Activated T-helper 9 cell treated with anti-CD3 and anti-CD28 coated beads, Interleukin-2, amount 50 U/mL, for 16 hours (primary cell): ENCODE measurements around the gene LAMA1.

Experiments used
- DNase-seq: peaks from one replicate; pipeline ENCODE4 v3.0.0-alpha.2; 2020; ENCODE audit warnings: low read depth

LAMA1 gene

DNA sequence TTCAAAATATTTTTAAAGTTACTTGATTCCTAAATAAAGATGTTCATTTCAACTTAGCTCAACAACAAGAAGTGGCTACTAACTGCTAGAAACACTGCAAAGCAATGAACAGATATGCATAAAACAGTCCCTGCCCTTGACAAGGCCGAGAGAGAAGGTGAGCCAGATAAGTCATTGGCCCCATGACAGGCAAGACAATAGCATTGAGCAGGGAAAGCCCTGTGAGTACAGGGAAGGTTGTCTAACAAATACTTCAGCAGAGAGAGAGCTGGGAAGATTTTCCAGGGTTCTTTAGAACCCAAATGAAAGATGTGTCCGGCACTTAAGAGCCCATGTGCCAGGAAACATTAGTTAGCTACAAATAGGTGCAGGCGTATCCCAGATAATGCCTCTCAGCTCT is 4.7 kb downstream of the LAMA1 start:
- no peak for DNase-seq

DNA sequence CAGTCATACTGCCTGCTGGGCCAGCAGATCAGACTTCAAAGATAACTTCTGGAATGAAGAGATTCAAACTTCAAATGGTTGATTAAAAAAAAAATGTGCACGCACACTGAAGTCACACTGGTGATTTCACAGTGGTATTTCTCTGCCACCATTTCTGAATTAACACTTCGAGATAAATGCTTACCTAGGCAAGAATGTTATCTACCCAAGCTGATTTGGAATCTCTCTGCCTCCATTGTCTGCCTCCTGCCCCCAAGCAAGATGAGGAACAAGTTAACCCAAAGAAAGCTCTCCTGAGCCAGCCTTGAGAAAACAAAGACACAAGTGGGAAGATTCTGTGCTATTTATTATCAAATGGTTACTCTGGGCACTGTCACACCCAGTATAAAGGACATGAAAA is 6.5 kb downstream of the LAMA1 start:
- no peak for DNase-seq

DNA sequence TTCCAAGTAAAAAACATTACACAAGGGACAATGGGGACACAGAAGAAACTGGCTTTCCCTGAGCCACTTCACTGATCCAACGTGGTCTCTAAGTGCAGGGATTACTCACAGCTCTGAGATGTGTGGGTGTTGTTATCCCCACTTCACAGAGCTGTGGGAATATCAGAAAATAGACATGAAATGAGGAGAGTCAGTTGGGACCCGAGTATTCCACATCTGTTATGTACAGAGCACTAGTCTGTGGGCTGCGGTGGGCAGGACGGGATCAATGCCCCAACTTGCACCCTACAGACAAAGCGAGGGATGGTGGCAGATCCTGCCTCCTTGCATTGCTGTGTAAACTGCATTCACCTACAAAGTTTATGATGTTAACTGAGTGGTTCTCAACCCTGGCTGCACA is 11.7 kb downstream of the LAMA1 start:
- DNase-seq, result no peak

DNA sequence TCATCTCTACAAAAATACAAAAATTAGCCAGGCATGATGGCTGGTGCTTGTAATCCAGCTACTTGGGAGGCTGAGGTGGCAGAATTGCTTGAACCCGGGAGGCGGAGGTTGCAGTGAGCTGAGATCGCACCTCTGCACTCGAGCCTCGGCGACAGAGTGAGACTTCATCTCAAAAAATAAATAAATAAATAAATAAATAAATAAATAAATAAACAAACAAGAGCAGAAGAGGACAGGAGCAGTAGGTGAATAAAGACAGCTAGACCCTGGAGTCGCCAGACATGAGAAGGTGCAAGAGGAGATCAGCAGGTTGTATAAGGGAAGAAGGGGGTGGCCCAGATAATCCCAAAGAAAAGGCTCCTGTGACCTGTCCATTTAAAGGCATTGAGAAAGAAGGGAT is 12.3 kb downstream of the LAMA1 start:
- DNase-seq, result no peak

DNA sequence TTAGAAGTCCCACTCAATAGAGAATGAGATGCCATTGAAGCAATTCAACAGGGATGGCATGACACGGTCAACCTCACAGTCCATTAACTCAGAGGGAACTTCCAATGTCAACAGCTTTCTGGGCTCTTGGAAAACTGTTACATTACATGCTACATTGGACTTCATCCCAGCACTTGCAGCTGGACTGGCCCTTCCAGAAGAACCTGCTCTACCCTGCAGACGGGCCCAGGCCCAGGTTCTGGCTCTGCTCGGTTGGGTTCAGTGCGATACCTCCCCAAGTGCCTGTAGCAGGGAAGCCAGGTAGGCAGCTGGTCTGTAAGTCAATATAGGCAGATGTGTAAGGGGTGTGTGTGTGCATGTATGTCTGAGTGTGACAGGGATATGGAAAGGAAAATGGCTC is 12.9 kb downstream of the LAMA1 start:
- no peak for DNase-seq

DNA sequence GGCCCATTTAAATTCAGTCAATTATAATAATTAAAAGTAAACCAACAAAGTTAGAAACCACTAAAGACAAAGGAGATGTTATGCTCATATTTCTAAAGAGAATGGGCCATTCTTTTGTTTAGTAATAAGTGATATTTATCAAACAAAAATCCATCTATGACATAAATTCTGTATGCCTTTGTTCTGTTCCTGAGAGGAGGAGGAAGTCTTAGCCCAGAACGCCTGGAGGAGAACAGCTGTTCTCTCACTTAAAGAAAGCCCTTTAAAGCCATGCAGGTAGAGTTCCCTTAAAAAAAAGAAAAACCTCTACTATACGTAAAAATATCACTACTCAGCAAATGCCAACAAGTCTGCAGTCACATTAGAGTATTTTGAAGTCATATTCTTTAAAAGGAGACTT is 15.5 kb downstream of the LAMA1 start:
- DNase-seq, result no peak

DNA sequence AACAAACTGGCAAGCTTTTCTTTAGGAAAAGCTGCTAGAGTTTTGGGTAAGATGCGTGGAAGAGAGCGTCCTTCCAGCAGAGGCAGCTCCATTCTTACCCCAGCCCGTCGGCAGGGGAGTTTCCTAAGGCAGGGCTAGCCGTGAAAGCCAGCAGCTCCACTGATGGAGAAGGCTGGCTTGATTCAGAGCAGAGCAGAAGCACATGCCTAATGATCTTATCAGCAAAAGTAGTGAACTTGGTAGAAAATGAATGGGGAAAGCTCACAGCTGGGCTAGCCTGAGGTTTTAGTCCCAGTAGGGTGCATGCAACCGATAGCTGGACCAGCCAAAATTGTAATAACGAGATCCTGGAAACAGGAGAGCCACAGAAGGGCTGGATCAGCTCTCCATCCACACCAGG is 20.8 kb downstream of the LAMA1 start:
- no peak for DNase-seq

DNA sequence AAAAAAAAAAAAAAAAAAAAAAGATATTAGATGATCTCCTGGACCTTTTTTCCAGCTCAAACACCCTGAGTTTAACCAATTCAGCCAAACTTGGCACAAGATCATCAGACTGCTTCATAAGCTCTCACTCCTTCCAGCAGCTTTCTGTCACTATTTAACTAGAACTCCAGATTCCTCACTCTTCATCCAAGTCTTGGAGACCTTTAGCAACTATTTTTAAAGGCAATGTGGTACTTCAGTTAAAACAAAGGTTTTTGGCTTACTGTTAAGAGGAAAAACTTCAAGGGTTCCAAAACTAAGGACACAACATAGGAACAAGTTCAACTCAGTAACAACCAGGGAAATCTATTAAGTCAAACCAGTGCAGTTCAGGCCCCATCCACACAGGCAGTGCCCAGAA is 23.2 kb downstream of the LAMA1 start:
- no peak for DNase-seq

DNA sequence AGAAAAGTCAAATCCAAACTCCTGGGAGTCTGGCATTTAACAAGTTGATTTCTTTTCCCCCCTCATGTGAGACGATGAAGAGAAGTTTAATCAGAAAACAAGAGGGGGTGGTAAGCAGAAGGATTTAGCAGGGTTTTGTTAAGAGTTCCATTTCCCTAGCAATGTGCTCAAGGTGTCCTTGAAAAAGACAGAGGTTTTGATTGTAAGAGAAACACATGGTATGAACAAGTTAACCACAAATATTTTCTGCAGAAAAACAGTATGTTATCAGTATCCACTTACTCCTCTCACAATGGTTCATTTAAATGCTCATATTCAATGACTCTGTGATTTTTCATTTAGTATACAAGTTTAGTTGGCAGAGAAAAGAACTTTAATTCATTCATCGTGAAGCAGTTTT is 26.8 kb downstream of the LAMA1 start:
- no peak for DNase-seq

DNA sequence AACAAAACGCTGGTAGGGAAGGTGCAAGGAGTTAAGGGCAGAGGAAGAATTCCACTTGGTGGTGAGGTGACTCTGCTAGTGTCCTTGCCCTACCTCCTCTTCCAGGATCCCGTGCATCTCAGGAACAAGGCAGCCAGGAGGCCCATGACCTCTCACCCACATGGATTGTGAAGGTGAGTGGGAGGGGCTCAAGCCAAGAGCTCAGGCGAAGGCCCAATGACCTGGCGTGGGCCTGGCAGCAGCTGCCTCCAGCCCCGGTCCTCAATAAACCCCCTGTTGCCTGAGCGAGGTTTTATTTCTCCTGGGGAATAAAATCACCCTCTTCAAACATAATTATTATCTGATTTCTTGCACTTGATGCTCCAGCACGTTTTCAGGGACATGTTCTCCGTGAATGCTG is 28.2 kb downstream of the LAMA1 start:
- no peak for DNase-seq

DNA sequence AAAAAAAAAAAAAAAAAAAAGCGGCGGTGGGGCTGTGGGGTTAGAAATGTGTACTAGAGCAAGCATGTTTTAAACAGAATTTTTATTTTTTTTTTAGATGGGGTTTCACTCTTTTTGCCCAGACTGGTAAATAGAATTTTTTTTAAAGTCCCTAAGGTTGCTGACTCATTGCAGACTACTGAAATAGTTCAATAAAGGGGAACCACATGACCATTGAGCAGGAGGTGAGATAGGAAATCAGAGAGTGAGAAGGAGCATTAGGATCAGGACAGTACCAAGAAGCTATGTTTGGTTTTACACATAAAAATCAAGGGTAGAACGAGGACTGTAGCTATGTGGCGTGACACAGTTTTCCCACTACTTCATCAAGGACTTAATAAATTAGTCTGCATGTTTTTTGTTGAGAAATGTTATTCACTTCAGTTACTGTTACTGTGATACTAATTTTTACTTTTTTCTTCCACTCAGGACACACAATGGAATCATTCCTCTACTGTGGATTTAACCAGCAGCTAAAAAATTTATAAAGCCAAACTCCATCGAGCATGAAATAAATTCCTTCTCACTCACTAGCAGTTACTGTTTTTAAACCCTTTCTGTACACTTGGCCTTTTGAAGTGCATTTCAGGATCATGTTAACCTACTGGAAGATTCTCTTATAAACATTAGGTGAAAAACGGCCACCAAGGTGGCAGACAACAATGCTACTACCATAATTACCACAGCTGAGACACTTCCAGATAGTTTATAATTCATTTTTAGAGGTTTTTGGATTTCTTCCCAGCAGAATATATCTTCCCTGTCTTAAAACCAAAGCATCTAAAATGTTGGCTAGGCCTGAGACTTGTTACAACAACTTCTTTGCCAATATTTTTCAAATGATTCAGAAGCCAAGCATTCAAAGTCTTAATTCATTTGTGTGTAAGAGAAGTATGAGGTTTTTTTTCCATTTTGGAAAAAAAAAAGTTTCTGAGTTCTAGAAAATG is 33.2 kb downstream of the LAMA1 start:
- DNase-seq, result no peak

DNA sequence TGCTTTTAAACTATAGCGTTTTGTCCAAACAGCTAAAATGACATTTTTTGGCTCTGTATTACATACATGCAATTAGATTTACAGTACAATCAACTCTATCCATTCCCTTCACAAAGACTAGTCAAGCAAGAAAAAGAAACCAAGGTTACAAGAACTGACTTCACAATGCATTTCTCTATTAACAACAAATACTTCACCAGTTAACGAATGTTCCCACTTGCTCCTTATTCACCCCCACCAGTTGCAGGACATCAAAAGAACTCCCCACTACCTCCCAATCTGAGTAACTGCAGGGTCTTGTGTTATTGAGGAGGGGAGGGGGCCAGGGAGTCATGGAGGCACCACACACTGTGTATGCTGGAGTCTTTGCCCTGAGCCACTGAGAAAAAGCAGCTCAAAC is 34.9 kb downstream of the LAMA1 start:
- DNase-seq, result no peak

DNA sequence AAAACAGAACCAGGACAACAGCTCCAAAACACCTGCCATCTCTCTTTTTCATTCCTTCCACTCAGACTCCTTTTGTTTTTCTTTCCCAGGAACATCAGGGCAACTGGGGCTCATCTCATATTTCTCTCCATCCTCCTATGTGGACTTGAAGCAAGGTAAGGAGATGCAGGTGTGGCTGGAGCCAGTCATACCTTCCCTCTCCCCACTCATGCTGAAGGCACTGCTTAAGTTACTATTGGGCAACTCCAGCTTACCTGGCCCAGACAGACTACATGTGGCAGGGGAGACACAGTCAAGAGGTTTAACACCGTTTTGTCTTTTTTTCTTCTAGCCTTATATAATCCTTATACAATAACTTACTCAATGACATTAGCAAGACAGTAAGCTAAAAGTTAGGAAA is 38.4 kb downstream of the LAMA1 start:
- DNase-seq, result no peak

DNA sequence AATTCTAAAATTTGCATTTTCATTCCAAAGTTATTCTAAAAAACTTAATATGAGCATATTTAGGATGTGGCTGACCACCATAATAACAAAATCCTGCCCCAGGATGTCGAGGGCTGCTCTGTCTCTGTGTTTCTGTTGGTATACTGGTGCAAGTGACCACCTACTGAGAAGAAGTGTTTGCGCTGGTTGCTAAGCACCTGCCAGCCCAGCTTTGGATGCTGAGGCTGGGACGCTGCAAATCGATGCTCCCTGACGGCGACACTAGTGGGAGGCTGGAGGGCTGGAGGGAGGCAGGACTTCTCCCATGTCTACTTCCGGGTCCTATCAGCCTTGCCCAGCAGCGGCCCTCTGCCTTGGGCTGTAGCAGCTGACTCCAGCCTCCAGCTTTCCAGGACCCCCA is 45.0 kb downstream of the LAMA1 start:
- DNase-seq, result no peak

DNA sequence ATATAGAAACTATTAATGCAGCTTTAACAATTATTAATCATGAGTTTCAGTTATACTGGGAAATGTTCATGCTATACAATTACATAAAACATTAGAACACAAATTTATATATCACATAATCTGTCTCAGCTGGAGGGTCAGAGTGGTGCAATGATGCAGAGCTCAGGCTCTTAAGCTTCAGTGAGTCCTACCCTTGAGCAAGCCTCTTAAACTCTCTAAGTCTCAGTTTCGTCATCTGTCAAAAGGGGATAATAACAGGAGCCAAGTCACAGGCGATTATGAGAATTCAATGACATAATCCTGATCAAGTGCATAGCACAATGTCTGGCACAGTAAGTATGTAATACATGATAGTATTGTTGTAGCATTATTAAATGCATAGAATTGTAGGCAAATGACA is 46.0 kb downstream of the LAMA1 start:
- DNase-seq, result no peak

DNA sequence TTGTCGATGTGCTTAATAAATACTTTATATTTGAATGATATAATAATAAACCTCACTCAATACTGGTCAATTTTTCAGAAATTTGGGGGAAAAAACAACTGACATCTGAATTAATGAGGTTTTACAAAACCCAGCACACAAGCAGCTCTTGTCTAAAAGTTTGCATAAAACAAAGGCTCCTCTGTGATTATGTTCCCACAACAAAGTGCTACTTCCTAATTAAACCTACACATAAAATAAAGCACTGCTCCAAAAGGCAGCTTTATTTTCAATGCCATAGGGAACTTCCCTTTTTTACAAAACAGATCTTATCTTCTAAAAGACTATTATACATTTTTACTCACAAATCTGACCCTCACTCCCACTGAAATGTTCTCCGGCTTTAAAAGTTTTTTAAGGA is 47.1 kb downstream of the LAMA1 start:
- DNase-seq, result no peak

DNA sequence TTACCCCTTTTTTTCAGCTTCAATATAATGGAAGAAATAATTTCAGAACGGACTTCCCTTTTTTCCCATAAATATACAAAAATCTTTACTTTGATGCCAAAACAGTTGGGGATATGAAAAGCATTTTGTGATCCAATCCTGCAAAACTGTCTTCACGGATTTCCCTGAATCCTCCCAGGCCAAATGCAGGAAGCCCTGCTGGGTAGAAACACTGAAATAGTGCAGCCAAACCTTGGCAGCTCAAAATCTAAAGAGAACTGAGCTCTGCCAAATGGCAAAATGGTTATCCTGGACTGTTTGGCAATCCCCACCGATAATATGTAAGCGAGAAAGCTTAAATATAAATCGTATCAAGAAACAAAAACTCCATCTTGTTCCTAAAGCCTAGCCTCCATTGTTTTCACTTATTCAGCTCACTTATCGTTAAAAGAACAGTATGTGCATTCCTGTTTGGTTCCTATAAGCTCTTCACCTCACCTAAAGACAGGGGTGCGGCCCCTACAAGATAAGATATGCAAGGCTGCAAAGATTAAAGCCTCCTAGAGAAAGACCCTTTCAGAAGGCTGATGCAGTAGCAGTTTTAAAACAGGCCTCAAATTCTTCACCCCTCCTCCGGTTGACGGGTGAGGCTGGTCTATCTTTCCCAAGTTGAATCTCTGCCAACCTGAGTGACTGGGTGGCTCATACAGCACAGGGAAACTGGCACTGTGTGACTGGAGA is 48.6 kb downstream of the LAMA1 start:
- no peak for DNase-seq

DNA sequence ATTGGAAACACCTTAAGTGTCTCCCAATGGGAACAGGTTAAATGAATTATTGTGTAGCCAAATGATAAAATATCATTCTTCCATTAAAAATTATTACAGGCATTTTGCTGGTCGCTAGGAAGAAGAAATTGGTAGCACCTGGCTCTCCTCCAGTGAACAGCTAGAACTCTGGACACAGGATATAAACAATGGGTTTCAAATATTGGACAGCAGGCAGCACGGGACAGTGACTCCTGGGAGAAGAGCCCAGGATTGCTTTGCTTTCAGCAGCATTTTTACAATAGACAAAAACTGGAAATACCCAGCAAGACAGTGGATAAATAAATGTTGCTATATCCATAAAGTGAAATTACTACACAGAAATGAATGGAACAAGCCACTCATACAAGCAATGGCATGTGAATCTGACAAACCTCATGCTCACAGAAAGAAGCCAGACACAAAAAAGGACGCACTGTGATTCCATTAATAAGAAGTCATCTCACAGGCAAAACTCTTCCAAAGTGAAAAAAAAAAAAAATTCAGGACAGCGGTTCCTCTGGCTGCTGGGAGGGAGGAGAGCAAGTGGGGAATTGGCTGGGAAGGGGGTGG is 50.5 kb downstream of the LAMA1 start:
- no peak for DNase-seq

DNA sequence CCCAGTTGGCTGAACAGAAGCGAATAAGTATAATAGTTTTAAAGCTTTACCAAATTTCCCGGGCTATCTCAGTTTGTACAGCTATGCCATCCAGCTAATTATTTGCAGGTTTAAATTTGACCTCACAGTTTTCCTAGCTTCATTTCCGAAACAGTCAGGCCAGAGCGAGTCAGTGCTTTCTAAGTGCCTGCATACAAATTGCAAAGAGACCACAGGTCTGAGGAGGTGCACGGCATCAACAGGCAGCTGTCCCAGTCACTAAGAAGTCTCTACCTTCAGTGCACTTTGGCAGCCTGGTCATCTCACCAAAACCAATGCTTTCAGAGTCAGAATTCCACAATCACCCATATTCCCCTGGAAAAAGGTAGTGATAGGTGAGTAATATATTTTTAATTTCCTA is 51.9 kb downstream of the LAMA1 start:
- no peak for DNase-seq

DNA sequence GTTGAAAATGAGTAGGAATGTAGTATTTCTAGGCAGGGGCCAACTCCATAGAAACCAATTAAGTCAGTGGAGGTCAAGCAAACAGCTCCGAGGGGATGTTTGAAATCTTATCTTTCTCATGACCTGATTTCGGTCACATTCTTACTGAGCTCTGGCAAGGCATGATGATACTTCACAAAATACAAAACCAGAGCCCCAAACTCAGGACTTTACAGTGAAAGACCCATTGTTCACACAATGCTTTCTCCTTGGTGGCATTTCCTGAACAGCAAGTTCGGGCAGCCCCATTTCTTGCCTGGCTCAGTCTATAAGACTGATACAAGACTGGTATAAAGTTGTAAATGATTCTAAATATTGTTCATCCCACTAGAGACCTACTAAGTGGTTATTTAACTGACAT is 53.3 kb downstream of the LAMA1 start:
- no peak for DNase-seq

DNA sequence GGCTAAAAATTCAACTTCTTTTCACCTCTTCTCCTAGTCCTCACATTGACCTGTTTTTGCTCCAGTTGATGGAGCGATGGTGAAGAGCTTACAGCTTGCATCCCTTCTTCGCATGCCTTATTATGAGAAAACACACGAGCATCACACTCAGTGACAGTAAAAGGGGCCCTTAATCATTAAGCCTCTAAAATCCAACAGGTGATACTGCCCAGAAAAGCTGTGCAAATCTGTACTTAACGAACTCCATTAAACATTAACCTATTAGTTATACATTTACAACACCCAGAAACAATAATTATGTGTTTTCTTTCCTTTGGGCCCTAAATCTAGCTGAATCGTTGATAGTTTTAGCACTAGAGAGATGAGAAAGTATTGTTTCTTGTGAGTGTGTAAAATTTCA is 54.8 kb downstream of the LAMA1 start:
- DNase-seq, result no peak

DNA sequence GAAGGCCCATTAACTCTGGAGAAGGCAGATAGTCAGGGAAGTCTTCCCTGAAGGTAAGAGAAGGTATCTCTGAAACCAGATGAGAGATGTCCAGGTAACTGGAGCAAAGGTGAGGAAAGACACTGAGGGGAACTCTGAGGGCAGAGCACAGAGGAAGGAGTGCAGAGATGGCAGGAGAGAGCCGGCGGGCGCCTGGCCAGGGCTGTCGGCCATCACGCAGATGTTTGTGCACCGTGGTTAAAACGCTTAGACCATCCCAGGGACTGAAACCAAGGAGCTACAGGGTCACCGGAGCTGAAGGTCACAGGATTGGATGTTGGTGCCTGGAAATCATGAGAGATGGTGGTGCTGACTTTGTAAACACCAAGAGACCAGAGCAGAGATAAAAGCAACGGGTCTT is 55.4 kb downstream of the LAMA1 start:
- DNase-seq, result no peak

DNA sequence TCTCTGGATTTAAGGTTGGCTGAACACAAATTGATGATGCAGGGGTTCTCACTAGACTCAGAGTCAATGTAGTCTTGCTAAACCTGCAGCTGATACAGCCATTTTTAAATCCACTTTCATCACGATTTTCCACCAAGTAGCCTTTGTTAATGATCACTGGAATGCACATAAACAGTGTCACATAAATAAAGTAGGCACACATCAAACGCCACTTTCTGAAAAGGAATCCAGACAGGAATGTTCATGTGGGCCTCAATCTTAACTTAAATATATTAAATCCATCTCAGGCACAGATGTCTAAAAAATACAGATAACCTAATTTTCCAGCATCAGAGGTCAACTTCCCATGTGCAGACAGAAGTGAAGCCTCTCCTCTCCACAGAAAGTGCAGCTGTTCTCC is 58.3 kb downstream of the LAMA1 start:
- no peak for DNase-seq
